SK-MEL-5 (cell line): ENCODE measurements around the gene SMAP2. TPM values are rescaled to one million over a fixed set of nuclear protein-coding genes. Genes with fewer than 3 reads are reported as not detected.

Experiments used
- DNase-seq: peaks from one replicate; pipeline ENCODE4 v3.0.0-alpha.2; 2016; ENCODE audit warnings: low read depth, low spot score
- in situ Hi-C: cut with HindIII; loops from 2 replicates; pipeline ENCODE4 v1.10.0; 2016; ENCODE audit warnings: low sequenced_read_pairs, high pct_unique_total_duplicates, low pct_unique_long_range_greater_than_20kb
- total RNA-seq: library from RNA; depleted of rRNA; stranded (reverse); fragments of >200 nt; shearing (Covaris generic); gene quantifications from 2 replicates; pipeline ENCODE4 v1.2.3, GENCODE V29; 2014

Gene SMAP2
- total RNA-seq, 1 experiment from 2014 or later, result 20.5 TPM

GRCh38 chr1:40404670-40405462 is 31.3 kb downstream of the SMAP2 start:
- in situ Hi-C loops, result no loop called here

GRCh38 chr1:40405812-40406211 is 32.3 kb downstream of the SMAP2 start:
- in situ Hi-C loops, result no loop called here
- DNase-seq, result no peak

More at GRCh38 chr1:40404670-40405462, 31.3 kb downstream of the SMAP2 start:
- DNase-seq, result peak; percentile 56

- DNase-seq, result no peak
- in situ Hi-C loops, result no loop called here
Measured at GRCh38 chr1:40407453-40407852, 33.9 kb downstream of the SMAP2 start.

GRCh38 chr1:40409467-40409866 is 35.9 kb downstream of the SMAP2 start:
- DNase-seq, result no peak
- in situ Hi-C loops, result no loop called here

- peak; percentile 84 for DNase-seq
- in situ Hi-C loops, result no loop called here
Measured at GRCh38 chr1:40411294-40411693, 37.8 kb downstream of the SMAP2 start.

DNA sequence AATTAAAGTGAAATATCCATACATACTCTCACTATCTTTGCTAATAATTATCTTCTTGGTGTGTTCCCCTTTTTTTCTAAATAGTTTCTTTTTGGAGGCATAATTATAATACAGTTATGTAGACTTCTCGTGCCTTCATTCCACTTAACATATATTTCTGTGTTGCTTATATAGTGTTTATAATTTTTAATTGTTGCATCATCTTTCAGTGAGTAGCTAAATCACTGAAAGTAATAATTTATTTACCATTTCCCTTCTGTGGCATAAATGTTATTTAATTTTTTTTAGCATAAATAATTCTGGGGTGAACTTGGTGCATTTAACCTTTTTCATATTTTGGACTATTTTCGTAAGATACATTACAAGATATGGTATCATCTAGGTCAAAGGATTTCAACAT is 38.3 kb downstream of the SMAP2 start:
- no peak for DNase-seq
- in situ Hi-C loops, result no loop called here

DNA sequence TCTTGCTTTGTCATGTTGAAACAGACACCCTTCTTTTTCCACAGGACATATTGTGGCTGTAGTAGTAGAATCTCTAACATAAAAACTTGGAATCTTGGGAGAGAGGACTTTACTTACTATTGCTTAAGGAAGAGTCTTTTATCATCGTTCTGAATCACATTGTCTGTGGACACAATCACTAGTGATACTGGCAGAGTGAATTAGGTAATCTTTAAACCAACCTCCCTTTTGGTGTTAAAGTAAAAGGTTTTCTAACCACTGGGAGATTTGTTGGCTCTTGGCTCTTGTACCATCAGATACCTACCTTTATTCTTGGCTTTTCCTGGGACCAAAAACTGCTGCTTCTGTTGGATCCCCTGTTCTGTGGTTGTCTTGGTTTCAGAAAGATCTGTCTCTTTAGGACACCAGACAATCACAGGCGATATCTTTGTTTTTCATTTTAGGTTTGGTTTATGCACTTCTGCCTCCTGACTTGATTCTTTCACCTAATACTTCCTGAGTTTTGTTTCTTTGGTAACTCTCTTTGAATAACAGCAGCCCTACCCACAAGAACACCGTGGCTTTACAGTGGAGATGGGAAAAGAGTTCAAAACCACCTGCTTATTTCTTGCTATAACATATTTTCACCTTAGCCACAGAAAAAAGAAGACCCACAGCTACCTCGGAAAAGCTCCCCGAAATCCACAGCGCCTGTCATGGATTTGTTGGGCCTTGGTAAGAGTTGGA is 40.2 kb downstream of the SMAP2 start:
- no peak for DNase-seq
- in situ Hi-C loops, result no loop called here

DNA sequence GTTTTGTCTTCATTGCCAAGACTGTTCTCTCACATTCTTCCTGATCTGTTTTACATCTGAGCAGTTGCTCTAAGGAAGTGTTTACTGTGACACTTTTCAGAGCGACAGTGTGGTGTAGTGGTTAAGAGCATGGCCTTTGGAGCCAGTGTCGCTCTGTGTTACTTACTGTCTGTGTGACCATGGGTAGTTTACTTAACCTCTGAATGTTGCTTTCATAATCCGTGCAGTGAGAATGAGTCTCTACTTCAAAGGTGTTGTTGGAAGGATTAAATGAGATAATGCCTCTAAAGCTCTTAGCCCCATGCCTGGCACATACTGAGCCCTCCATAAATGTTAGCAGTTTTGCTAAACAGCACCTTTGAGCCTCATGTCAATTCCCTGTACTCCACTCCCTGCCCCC is 40.8 kb downstream of the SMAP2 start:
- in situ Hi-C loops, result no loop called here
- no peak for DNase-seq

- no peak for DNase-seq
- in situ Hi-C loops, result no loop called here
Measured at GRCh38 chr1:40416709-40417108, 43.2 kb downstream of the SMAP2 start.

DNA sequence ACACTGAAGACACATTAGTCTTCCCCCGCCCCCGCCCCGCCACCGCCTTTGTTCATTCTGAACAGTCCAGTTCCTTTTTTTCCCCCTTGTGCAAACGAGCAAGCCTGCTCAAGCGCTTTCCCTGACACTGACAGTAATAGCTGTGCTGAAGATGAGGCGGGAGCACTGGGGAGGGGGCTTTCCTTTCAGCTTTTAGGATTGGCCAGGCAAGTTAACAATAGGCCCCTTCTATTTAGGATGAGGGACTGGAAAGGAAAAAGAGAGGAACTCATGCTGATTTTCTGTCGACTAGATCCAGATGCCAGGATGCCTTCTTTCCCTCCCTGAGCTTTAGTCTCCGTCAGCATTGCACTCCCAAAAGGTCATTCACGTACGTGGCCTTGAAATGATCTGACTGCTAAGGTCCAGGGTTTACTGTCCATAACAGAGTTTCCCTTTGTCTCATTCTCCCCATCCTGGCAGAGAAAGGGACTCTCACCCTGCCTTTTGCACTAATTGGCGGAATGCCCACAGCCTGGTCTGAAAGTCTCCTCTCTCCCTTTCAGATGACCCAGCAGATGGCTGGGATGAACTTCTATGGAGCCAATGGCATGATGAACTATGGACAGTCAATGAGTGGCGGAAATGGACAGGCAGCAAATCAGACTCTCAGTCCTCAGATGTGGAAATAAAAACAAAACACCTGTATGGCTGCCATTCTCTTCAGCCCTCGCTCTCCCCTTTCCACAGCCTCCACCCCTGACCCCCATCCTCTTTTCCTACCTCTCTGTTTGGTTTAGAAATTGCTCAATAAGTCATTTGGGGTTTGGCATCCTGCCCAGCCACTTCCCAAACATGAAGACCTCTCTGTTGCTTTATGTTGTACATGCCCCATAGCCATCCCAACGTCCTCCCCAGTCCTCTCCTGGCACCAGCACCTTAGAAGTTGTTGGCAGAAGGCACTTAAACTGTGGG is 48.2 kb downstream of the SMAP2 start:
- peak; percentile 2 for DNase-seq
- in situ Hi-C loops, result no loop called here

- no peak for DNase-seq
- in situ Hi-C loops, result no loop called here
Measured at GRCh38 chr1:40422630-40423263, 49.2 kb downstream of the SMAP2 start.

DNA sequence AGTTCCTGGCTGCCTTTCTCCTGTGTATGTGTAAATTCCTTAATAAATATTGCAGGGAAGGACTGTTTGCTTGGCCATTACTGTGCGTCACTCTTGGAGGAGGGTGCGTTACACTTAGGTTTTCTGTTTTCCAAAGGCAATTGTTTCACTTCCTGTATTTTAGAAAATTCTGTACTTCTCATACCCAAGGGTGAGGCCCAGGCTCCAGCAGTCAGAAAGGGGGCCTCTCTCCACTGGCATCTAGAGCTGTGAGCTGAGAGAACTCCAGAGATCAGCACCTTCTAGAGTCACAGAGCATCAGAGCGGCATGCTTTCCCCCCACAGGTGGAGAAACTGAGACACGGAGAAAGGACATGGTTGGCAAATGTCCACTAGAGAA is 49.7 kb downstream of the SMAP2 start:
- DNase-seq, result no peak
- in situ Hi-C loops, result no loop called here

DNA sequence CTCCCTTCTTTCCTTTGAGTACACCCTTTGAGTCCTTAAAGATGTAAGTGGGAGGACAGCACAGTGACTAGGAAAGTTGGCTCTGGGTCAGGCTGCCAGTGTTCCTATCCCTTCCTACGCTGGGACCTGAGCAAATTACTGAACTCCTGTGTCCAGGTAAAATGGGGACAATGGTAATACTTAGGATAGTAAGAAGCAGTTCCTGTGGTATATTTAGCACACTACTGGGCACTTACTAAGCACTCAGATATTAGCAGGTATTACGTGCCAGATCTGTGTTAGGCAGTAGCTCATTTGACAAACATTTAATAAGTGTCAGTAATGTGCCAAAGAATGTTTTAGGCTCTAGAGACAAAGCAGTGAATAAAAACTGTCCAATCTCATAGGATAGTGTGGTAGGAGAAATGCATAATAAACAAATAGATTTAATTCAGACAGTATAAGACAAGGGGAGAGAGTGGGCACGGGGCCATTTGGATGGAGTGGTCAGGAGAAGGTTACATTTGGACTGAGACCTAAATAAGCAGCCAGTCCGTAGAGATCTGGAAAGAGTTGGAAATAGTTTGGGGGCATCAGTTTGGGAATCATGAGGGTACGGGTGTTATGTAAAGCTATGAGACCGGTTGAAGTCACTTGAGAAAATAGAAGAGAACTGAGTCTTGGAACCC is 50.6 kb downstream of the SMAP2 start:
- DNase-seq, result no peak
- in situ Hi-C loops, result no loop called here

DNA sequence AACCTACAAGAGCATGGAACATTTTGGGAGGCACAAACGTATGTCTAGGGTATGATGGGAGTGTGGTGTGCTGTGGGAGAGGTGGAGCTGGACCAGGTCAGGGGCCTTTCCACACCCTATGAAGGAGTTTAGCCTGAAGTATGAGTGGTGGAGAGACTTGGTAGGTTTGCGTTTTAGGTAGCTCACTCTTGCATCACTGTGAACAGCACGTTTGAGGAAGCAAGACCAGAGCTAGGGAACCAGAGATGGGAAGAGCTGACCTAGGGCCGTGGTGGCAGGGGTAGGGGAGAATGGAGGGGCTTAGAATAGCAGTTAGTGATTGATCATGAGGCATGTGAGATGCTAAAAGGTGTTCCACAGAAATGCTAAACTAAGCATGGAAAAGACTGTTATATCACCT is 51.7 kb downstream of the SMAP2 start:
- in situ Hi-C loops, result no loop called here
- DNase-seq, result no peak

DNA sequence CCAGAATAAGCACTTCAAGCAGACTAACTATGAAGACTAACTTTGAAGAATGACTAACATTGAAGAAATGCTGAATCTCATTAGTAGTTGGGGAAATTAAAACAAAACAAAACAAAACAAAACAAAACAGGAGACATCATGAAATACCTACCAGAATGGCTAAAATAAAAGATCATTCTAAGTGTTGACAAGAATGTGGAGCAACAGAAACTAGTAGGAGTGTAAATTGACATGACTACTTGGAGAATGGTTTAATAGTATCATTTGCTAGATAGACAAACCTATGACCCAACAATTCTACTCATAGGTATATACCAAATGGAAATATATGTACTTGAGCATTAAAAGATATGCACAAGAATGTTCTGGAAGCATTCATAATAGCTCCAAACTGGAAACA is 57.9 kb downstream of the SMAP2 start:
- no peak for DNase-seq
- in situ Hi-C loops, result no loop called here

GRCh38 chr1:40432644-40433390 is 59.3 kb downstream of the SMAP2 start:
- no peak for DNase-seq
- in situ Hi-C loops, result no loop called here

DNA sequence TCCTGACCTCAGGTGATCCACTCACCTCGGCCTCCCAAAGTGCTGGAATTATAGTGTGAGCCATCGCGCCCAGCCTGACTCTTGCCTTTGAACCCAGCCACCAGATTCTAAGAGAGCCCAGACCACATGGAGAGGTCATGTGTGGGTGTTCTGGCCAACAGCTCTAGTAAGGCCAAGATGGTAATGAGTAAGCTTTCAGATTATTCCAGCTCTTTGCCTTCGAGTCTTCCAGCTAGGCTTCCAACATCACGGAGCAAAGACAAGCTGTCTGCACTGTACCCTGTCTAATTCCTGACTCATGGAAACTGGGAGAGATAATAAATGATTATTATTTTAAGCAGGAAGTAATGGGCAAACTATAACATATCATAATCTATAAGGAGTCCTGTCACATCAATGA is 61.9 kb downstream of the SMAP2 start:
- in situ Hi-C loops, result no loop called here
- no peak for DNase-seq
